PC-3 (cell line): ENCODE results near the gene DPF3. TPM values are rescaled to one million over a fixed set of nuclear protein-coding genes. Genes with fewer than 3 reads are reported as not detected.
A peak's percentile ranks its signal among the peaks of the same experiment; 100 is the strongest.

ENCODE experiments used
- ATAC-seq: fragments of 200-7000 bp; cut with Tn5 transposase; 2 replicates; pipeline ENCODE4 v1.9.1; 2020; ENCODE audit warnings: mild to moderate bottlenecking, moderate library complexity
- BruUV-seq: library from RNA; stranded (reverse); fragments of 400-500 nt; replicated peaks from 2 replicates; lab custom pipeline; 2021; lab: Mats Ljungman, UMichigan
- CTCF ChIA-PET: fragments of 300-600 bp; sonication (Branson Sonifier 250); formaldehyde crosslinking; loops from one replicate; lab custom pipeline; 2022; ENCODE audit warnings: antibody characterized with exemption; lab: Charles Lee
- POLR2A ChIA-PET: fragments of 300-600 bp; sonication (Branson Sonifier 250); formaldehyde crosslinking; loops from one replicate; lab custom pipeline; 2022; ENCODE audit warnings: antibody characterized with exemption; ENCODE audit not compliant: unreplicated experiment; lab: Charles Lee
- DNase-seq: peaks from one replicate; pipeline ENCODE4 v3.0.0-alpha.2; 2015
- H2AFZ ChIP-seq: fragments of 300-600 bp; sonication (generic); 2 replicates; pipeline ENCODE4 v1.6.0; 2016; ENCODE audit warnings: antibody characterized with exemption, low read length
- H3F3A ChIP-seq: fragments of 300-600 bp; sonication (generic); one replicate; pipeline ENCODE4 v1.6.0; 2017; ENCODE audit warnings: antibody characterized with exemption, low read length, control low read depth, mild to moderate bottlenecking; ENCODE audit not compliant: unreplicated experiment
- H3K27ac ChIP-seq: fragments of 300-600 bp; sonication (generic); 2 replicates; pipeline ENCODE4 v1.5.1; 2016; ENCODE audit warnings: mild to moderate bottlenecking, low read length
- H3K27me3 ChIP-seq: fragments of 300-600 bp; sonication (generic); 2 replicates; pipeline ENCODE4 v1.6.1; 2016; ENCODE audit warnings: low read length, mixed read lengths
- H3K36me3 ChIP-seq: fragments of 300-600 bp; sonication (generic); 2 replicates; pipeline ENCODE4 v1.6.1; 2016; ENCODE audit warnings: low read depth, mixed run types, low read length, mixed read lengths
- H3K4me1 ChIP-seq: fragments of 300-600 bp; sonication (generic); 2 replicates; pipeline ENCODE4 v1.5.1; 2016; ENCODE audit warnings: low read length; ENCODE audit not compliant: insufficient read depth
- H3K4me2 ChIP-seq: fragments of 300-600 bp; sonication (generic); 2 replicates; pipeline ENCODE4 v1.6.0; 2016; ENCODE audit warnings: low read length
- H3K4me3 ChIP-seq: fragments of 300-600 bp; sonication (generic); 2 replicates; pipeline ENCODE4 v1.5.1; 2016; ENCODE audit warnings: mild to moderate bottlenecking, low read length, mixed read lengths
- H3K79me2 ChIP-seq: fragments of 300-600 bp; sonication (generic); 2 replicates; pipeline ENCODE4 v1.6.1; 2017; ENCODE audit warnings: low read length, mixed read lengths
- H3K9ac ChIP-seq: fragments of 300-600 bp; sonication (generic); 2 replicates; pipeline ENCODE4 v1.6.0; 2016; ENCODE audit warnings: mild to moderate bottlenecking, low read length
- H3K9me2 ChIP-seq: fragments of 300-600 bp; sonication (generic); replicated peaks from 2 replicates; pipeline ENCODE4 v1.6.1; 2016; ENCODE audit warnings: mixed run types, low read length, mixed read lengths
- H3K9me3 ChIP-seq: fragments of 300-600 bp; sonication (generic); 2 replicates; pipeline ENCODE4 v1.6.1; 2016; ENCODE audit warnings: low read length, mixed read lengths
- H4K20me1 ChIP-seq: fragments of 300-600 bp; sonication (generic); 2 replicates; pipeline ENCODE4 v1.6.1; 2016; ENCODE audit warnings: low read length, mixed read lengths
- CTCF ChIP-seq: fragments of 300-600 bp; sonication (generic); conservative IDR thresholded peaks from 2 replicates; pipeline ENCODE4 v1.5.1; 2017; ENCODE audit warnings: antibody characterized with exemption, low read depth, mild to moderate bottlenecking, low read length
- EZH2 ChIP-seq: fragments of 300-600 bp; sonication (generic); IDR thresholded peaks from one replicate; pipeline ENCODE4 v1.6.1; 2017; ENCODE audit warnings: antibody characterized with exemption, mild to moderate bottlenecking, low read length; ENCODE audit not compliant: unreplicated experiment
- EZH2phosphoT487 ChIP-seq: fragments of 300-600 bp; sonication (generic); IDR thresholded peaks from 2 replicates; pipeline ENCODE4 v1.6.1; 2018; ENCODE audit warnings: mild to moderate bottlenecking, antibody characterized with exemption, low read length, borderline replicate concordance
- intact Hi-C: fragments of 100-400 bp; cut with micrococcal nuclease; formaldehyde crosslinking; loops from 2 replicates; pipeline ENCODE4 v1.9.0; 2023
- total RNA-seq: library from RNA; depleted of rRNA; stranded (reverse); fragments of >200 nt; gene quantifications from 2 replicates; pipeline ENCODE4 v1.2.3, GENCODE V29; 2014

DPF3 gene
- total RNA-seq, 1 experiment from 2014 or later = 16.6 TPM

GRCh38 chr14:72609205-72609916 lies 284.5 kb downstream of the DPF3 start:
- BruUV-seq = no TSS peak
- H3K27me3 ChIP-seq = no peaks in the 10 kb centered on the region
- DNase-seq (no peak), ATAC-seq (no peak)
- peak overlapping the region; percentile 19 for H3K9ac ChIP-seq
- peak overlapping the region; percentile 83 for H3K27ac ChIP-seq
- intact Hi-C loops = no loop called here
- no peaks in the 10 kb centered on the region for H4K20me1 ChIP-seq
- H3K4me1 ChIP-seq = peaks cover 32% of the 10 kb centered on the region
- peak overlapping the region; percentile 55 for H3K4me2 ChIP-seq
- no peaks in the 10 kb centered on the region for H3K36me3 ChIP-seq
- H2AFZ ChIP-seq = peak overlapping the region; percentile 47
- no peaks in the 10 kb centered on the region for H3K9me2 ChIP-seq
- ChIA-PET CTCF (interaction anchor here (0.5 kb wide), 1 partner anchor 27 kb away, joined by 5 read pairs; no protein-coding TSS in a partner anchor), POLR2A (no interaction called here)
- H3K4me3 ChIP-seq = no peak overlapping the region; the same call in 1 of the 2 replicates
- no peaks in the 10 kb centered on the region for H3F3A ChIP-seq
- TF ChIP-seq EZH2phosphoT487 (no peak), CTCF (no peak), EZH2 (no peak)
- no peaks in the 10 kb centered on the region for H3K79me2 ChIP-seq
- no peaks in the 10 kb centered on the region for H3K9me3 ChIP-seq

DNA sequence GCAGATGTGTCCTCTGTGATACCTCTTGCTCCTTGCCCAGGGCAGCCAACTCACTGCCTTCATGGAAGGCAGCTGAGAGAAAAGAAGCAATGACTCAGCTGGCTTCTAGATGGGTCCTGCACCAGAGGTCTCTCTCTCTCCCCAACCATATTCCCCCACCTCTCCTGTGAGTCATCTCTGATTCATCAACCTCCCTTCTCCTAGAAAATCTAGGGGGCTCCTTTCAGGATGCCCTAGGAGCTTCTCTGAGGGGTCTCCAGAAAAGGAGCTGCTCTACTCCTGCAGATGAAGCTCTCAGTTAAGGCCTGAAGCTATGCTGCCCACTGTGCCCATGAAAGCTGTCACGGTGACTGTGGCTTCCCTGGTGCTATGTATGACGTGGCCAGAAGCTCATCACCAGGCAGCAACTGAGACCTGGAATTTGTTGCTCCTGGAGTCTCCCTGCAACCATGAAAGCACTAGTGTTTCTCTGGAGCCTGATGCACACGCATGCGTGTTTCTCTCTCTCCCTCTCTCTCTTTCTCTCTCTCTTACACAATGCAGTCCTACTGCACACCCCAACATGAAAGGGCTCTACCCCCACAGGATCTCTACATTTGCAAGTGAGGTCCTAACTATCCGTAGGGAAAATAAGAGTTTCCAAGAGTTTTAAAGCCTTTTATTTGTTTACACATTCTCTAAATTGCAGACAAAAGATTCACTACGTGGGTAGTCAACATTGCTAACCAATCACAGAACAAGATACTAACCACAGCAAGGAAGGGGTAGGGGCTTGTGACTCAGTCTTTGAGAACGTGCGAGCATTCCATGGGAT lies 285.3 kb downstream of the DPF3 start:
- BruUV-seq = TSS peak; percentile 55
- ChIA-PET POLR2A (interaction anchor here (0.6 kb wide), 1 partner anchor 59 kb away, joined by 3 read pairs; no protein-coding TSS in a partner anchor), CTCF (interaction anchor here (0.5 to 1.2 kb wide), 3 partner anchors 27 to 179 kb away, joined by 3 to 5 read pairs (median 3); no protein-coding TSS in a partner anchor)
- no peaks in the 10 kb centered on the region for H3K27me3 ChIP-seq
- DNase-seq (peak; percentile 95), ATAC-seq (peak; percentile 91)
- peak overlapping the region; percentile 83 for H3K27ac ChIP-seq
- H3K4me3 ChIP-seq = no peak overlapping the region; the same call in 1 of the 2 replicates
- H2AFZ ChIP-seq = peak overlapping the region; percentile 47
- no peaks in the 10 kb centered on the region for H3K79me2 ChIP-seq
- no peaks in the 10 kb centered on the region for H4K20me1 ChIP-seq
- no peaks in the 10 kb centered on the region for H3F3A ChIP-seq
- H3K9me3 ChIP-seq = no peaks in the 10 kb centered on the region
- H3K9me2 ChIP-seq = no peaks in the 10 kb centered on the region
- H3K9ac ChIP-seq = peak overlapping the region; percentile 27
- no peaks in the 10 kb centered on the region for H3K36me3 ChIP-seq
- peak overlapping the region; percentile 55 for H3K4me2 ChIP-seq
- intact Hi-C loops = no loop called here
- peaks cover 30% of the 10 kb centered on the region for H3K4me1 ChIP-seq
- TF ChIP-seq CTCF = no peak
- TF ChIP-seq EZH2 = no peak
- TF ChIP-seq EZH2phosphoT487 = no peak
